GM13977 (cell line): ENCODE results near the gene CAPS.

Experiments used
- DNase-seq: peaks from one replicate; pipeline ENCODE4 v3.0.0; 2012; ENCODE audit warnings: low spot score
- CTCF ChIP-seq: IDR thresholded peaks from 2 replicates; pipeline ENCODE4 v1.5.1; 2012; ENCODE audit warnings: mild to moderate bottlenecking, control low read depth; ENCODE audit not compliant: insufficient read depth; ENCODE audit errors: extremely low read depth, missing control alignments
- in situ Hi-C: fragments of 300-500 bp; cut with MboI; formaldehyde crosslinking; loops from one replicate; pipeline ENCODE4 v1.12.0; 2022; ENCODE audit warnings: low sequenced_read_pairs, low pct_unique_long_range_greater_than_20kb, mixed read lengths, inconsistent platforms; ENCODE audit not compliant: unreplicated experiment

Gene CAPS

GRCh38 chr19:5922161-5922545, 8.1 kb downstream of the CAPS start:
- in situ Hi-C loops, result no loop called here
- TF ChIP-seq CTCF, result no peak
- DNase-seq, result no peak

- DNase-seq, result no peak
- in situ Hi-C loops, result no loop called here
- TF ChIP-seq CTCF, result no peak
Measured at GRCh38 chr19:5923356-5923755, 9.3 kb downstream of the CAPS start.

- TF ChIP-seq CTCF, result no peak
- in situ Hi-C loops, result no loop called here
- DNase-seq, result no peak
Measured at GRCh38 chr19:5925830-5926427, 11.9 kb downstream of the CAPS start.

- in situ Hi-C loops, result no loop called here
- no peak for DNase-seq
- no peak for TF ChIP-seq CTCF
Measured at GRCh38 chr19:5926641-5927440, 12.8 kb downstream of the CAPS start.

- TF ChIP-seq CTCF, result no peak
- in situ Hi-C loops, result no loop called here
- peak; percentile 55 for DNase-seq
Measured at GRCh38 chr19:5927441-5927821, 13.4 kb downstream of the CAPS start.

GRCh38 chr19:5929179-5929578, 15.1 kb downstream of the CAPS start:
- no peak for TF ChIP-seq CTCF
- in situ Hi-C loops, result no loop called here
- no peak for DNase-seq
